ENCODE data around the gene ABHD18.
"Not testable (repeated sequence)": the region's sequence is repeated elsewhere in the genome, so short reads cannot be mapped to it uniquely, and the experiment has no call there.

ABHD18 gene

GRCh38 chr4:127988638-127989037 is 23.4 kb downstream of the ABHD18 start:
- DNase-seq (ENCODE audit: low read depth in 2 of 2, low spot score in 1 of 2) = no peak

- no peak for DNase-seq (ENCODE audit: low read depth in 2 of 2, low spot score in 1 of 2)
These were observed 27.9 kb downstream of the ABHD18 start for GRCh38 chr4:127993151-127993550.

DNA sequence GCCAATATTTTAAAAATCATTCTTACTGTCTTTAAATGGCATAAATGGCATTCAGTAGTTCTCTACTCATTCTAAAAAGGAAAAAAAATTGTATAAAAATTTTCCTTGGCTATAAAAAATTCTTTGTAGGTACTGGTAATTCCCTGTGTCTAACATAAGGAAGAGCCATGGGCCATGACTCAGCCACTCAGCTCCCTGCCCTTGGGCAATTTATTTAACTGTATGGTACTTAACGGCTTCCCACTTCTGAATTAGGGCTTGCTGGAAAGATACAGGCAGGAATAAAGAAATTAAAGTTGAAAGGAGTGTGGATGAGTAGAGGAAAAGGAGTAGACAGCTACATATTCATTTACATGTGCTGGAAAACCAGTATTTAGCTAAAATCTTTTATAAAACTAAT is 30.6 kb downstream of the ABHD18 start:
- no peak for DNase-seq (ENCODE audit: low read depth in 2 of 2, low spot score in 1 of 2)

DNA sequence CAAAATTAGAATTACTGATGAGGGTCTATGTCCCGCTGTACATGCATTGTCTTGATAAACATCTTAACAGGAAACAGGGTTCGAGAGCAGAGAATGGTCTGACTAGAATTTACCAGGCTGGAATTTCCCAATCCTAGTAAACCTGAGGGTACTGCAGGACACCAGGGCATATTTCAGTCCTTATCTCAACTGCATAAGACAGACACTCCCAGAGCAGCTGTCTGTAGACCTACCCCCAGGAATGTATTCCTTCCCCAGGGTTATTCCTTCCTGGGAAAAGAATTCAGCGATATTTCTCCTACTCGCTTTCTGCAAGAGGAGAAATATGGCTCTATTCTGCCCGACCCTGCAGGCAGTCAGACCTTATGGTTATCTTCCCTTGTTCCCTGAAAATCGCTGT is 31.3 kb downstream of the ABHD18 start:
- DNase-seq (ENCODE audit: low read depth in 2 of 2, low spot score in 1 of 2) = not testable (repeated sequence)

GRCh38 chr4:127997534-127998388 is 32.6 kb downstream of the ABHD18 start:
- no peak for DNase-seq (ENCODE audit: low read depth in 2 of 2, low spot score in 1 of 2)

GRCh38 chr4:128006592-128006991 is 41.4 kb downstream of the ABHD18 start:
- DNase-seq (ENCODE audit: low read depth in 2 of 2, low spot score in 1 of 2) = no peak

DNA sequence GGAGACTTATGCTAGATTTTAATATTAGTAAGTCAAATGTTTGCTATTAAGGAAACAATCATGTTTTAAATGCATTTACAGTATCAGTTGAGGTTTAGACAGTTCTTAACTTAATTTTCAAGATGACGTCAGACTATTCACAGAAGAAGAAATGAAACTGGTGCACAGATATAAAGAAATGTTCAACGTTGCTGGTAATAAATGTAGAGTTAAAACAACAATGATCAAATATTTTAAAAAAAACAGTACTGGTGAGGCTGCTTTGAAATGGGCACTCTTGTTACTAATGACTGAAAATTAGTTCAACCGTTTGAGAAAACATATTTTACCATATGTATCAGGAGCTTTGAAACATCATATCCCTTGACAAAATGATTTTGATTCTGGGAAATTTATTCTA is 44.2 kb downstream of the ABHD18 start:
- no peak for DNase-seq (ENCODE audit: low read depth in 2 of 2, low spot score in 1 of 2)

DNA sequence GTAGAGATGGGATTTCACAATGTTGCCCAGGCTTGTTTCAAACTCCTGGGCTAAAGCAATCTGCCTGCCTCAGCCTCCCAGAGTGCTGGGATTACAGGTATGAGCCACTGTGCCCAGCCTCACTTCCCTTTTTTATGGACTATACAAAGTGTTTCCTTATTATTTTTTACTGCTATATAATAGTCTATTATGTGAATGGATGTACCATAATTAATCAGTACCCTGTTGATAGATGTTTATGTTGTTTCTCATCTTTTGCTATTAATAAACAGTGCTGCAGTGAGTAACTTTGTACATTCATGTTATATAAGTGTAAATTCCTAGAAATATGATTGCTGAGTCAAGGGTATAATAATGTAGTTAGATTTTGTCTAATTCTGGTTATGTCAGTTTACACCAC is 60.1 kb downstream of the ABHD18 start:
- no peak for DNase-seq (ENCODE audit: low read depth in 2 of 2, low spot score in 1 of 2)

DNA sequence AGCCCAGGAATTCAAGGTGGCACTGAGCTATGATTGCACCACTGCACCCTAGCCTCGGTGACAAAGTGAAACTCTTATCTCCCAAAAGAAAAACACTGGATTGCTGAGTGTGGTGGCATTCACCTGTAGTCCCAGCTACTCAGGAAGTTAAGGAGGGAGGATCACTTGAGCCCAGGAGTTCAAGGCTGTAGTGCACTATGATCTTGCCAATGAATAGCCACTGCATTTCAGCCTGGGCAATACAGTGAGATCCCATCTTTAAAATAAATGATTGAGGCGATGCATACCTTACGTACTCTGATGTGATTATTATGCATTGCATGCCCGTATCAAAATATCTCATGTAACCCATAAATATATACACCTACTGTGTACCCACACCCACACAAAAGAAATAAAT is 64.7 kb downstream of the ABHD18 start:
- DNase-seq (ENCODE audit: low read depth in 2 of 2, low spot score in 1 of 2) = no peak

DNA sequence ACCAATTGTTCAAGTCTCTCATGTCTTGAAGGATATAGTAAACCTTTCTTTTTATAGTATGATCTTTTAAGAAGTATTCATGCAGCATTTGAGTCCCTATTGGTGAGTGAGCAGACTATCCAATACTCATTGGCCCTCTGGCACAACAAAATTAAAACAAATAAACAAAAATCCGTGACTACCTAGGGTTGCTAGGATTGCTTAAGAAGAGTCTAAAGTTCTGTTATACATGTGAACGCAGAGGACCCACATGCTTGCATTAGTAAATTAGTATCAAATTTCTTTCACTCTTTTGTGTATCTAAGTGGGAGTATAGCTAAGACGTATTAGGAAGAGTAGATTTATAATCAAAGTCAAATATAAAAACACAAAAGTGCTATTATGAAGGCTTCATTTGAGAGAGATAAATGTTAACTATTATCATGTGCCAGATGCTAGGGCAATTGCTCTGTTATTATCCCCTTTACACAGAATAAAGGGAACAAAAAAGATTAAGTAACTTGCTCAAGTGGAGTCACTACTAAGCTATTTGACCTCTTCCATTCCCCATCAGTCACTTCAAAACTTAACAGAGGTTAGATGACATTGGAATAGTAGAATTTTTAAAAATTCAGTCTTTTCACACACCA is 66.7 kb downstream of the ABHD18 start:
- no peak for DNase-seq (ENCODE audit: low read depth in 2 of 2, low spot score in 1 of 2)

GRCh38 chr4:128039568-128039967 is 74.4 kb downstream of the ABHD18 start:
- DNase-seq (ENCODE audit: low read depth in 2 of 2, low spot score in 1 of 2) = no peak

DNA sequence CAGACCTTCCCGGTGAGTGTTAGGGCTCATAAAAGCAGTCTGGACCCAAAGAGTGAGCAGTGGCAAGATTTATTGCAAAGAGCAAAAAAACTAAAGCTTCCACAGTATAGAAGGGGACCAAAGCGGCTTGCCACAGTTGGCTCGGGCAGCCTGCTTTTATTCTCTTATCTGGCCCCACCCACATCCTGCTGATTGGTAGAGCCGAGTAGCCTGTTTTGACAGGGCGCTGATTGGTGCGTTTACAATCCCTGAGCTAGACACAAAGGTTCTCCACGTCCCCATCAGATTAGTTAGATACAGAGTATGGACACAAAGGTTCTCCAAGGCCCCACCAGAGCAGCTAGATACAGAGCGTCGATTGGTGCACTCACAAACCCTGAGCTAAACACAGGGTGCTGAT is 81.8 kb downstream of the ABHD18 start:
- not testable (repeated sequence) for DNase-seq (ENCODE audit: low read depth in 2 of 2, low spot score in 1 of 2)

DNA sequence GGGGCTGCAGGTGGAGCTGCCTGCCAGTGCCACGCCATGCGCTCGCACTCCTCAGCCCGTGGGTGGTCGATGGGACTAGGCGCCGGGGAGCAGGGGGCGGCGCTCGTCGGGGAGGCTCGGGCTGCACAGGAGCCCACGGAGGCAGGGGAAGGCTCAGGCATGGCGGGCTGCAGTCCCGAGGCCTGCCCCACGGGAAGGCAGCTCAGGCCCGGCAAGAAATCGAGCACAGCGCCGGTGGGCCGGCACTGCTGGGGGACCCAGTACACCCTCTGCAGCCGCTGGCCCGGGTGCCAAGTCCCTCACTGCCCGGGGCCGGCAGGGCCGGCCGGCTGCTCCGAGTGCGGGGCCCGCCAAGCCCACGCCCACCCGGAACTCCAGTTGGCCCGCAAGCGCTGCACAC is 82.3 kb downstream of the ABHD18 start:
- DNase-seq (ENCODE audit: low read depth in 2 of 2, low spot score in 1 of 2) = not testable (repeated sequence)

GRCh38 chr4:128051229-128051628 is 86.0 kb downstream of the ABHD18 start:
- not testable (repeated sequence) for DNase-seq (ENCODE audit: low read depth in 2 of 2, low spot score in 1 of 2)

GRCh38 chr4:128054907-128055306 is 89.7 kb downstream of the ABHD18 start:
- DNase-seq (ENCODE audit: low read depth in 2 of 2, low spot score in 1 of 2) = not testable (repeated sequence)

GRCh38 chr4:128055441-128056206 is 90.4 kb downstream of the ABHD18 start:
- DNase-seq (ENCODE audit: low read depth in 2 of 2, low spot score in 1 of 2) = not testable (repeated sequence)

GRCh38 chr4:128056396-128056795 is 91.2 kb downstream of the ABHD18 start:
- no peak for DNase-seq (ENCODE audit: low read depth in 2 of 2, low spot score in 1 of 2)

DNA sequence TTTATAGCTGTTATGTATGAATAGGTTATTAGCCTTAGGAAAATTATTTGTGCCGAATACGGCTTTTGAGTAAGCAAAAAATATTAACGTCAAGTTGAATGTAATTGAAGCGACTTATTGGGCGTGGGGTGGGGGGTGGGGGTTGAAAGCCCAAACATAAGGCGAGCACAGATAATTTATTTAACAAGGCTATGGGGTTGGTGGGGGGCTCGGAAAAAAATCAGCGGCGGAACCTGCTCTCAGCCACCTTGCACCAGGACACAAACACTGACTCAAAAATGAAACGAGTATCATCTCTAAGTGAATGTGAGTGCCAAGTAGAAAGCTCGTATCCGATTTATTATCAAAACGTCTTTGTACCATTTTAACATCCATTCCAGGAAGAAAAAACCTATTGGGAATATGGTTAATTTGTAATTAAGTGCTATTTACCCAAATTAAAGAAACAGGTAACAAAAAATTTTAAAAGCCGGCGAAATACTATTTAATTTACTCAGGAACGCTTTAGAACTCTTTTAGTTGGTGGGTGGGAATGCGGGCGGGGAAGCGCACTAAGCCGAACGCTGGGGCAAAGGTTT is 95.0 kb downstream of the ABHD18 start:
- no peak for DNase-seq (ENCODE audit: low read depth in 2 of 2, low spot score in 1 of 2)

DNA sequence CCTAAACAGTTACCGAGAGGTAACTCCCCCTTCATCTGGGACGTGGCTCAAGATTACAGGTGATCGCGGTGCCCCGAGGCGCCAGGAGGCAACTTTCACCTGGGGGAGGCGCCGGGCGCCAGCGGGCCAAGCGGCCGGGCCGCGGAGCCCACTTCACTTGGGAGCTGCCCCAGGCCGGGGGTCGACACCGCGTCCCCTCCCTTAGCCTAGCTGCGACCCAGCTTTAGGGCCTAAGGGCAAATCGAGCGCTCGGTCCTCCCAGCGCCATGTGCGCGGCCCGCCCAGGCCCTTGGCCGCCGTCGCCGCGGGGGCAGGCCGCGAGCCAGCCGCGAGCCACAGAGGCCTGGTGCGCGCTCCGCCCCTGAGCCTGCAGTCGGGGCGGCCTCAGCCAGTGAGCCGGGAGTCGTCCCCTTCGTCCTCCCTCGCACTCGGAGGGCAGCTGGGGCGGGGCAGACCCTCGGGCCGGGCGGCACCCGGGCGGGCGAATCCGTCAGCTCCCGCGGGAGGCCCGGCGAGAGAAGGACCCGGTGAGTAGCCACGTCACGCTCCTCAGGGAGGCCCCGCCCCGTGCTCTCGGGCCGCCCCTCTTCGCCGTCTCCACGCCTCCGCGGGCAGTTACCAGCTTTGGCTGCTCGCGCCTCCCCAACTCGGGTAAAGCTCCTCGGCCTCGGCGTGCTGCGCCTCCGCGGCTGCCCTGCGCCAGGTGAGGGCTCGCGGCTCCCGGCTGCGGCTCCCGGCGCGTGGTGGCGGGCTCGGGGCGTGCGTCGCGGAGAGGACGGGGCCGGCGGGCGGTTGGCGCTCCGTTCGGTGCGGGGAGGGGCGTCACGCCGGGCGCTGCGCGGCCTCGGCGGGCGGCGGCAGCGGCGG is 95.7 kb downstream of the ABHD18 start, which contains the start of gene LARP1B:
Gene LARP1B (plus strand): TSS at position 614 of the 867 bp plus-strand sequence. CDS start 13,640 bp downstream, outside the sequence.
- DNase-seq (ENCODE audit: low read depth in 2 of 2, low spot score in 1 of 2) = peak; percentile 79 to 87
